ENCODE data around the gene OPN1LW.
"Not testable (repeated sequence)": the region's sequence is repeated elsewhere in the genome, so short reads cannot be mapped to it uniquely, and the experiment has no call there.

The OPN1LW gene

GRCh38 chrX:154144010-154144409 is at the start of gene OPN1LW:
TSS of gene OPN1LW (plus strand) at chrX:154144243. CDS start at chrX:154144284, 41 bp downstream.
- not testable (repeated sequence) for DNase-seq

GRCh38 chrX:154094833-154095232 is 49.2 kb upstream of the OPN1LW start:
- DNase-seq: no peak

GRCh38 chrX:154096140-154097002 is 47.7 kb upstream of the OPN1LW start:
- no peak for DNase-seq

GRCh38 chrX:154097003-154097588 is 46.9 kb upstream of the OPN1LW start:
- peak; percentile 68 to 69 for DNase-seq

GRCh38 chrX:154097589-154098541 is 46.2 kb upstream of the OPN1LW start, which contains the start of gene MECP2:
TSS of gene MECP2 (minus strand) at chrX:154097717.
- DNase-seq: peak; percentile 81 to 82

GRCh38 chrX:154098551-154098950 is 45.5 kb upstream of the OPN1LW start:
- no peak for DNase-seq

- DNase-seq: no peak
These were observed 30.3 kb upstream of the OPN1LW start for GRCh38 chrX:154113729-154114128.

GRCh38 chrX:154114652-154115051 is 29.4 kb upstream of the OPN1LW start:
- DNase-seq: no peak

GRCh38 chrX:154115071-154115470 is 29.0 kb upstream of the OPN1LW start:
- no peak for DNase-seq

GRCh38 chrX:154115750-154116149 is 28.3 kb upstream of the OPN1LW start:
- DNase-seq: no peak

GRCh38 chrX:154116426-154117211 is 27.4 kb upstream of the OPN1LW start:
- no peak for DNase-seq

- no peak for DNase-seq
These were observed 26.5 kb upstream of the OPN1LW start for GRCh38 chrX:154117566-154117965.

GRCh38 chrX:154120567-154120966 is 23.5 kb upstream of the OPN1LW start:
- DNase-seq: no peak

GRCh38 chrX:154121207-154121606 is 22.8 kb upstream of the OPN1LW start:
- no peak for DNase-seq

- no peak for DNase-seq
These were observed 22.1 kb upstream of the OPN1LW start for GRCh38 chrX:154121961-154122360.

GRCh38 chrX:154123241-154124219 is 20.5 kb upstream of the OPN1LW start:
- peak in 1 of 2 experiments; percentile 20 for DNase-seq

GRCh38 chrX:154125391-154126040 is 18.5 kb upstream of the OPN1LW start:
- DNase-seq: peak in 1 of 2 experiments; percentile 7

- no peak for DNase-seq
These were observed 17.9 kb upstream of the OPN1LW start for GRCh38 chrX:154126101-154126500.

- no peak for DNase-seq
These were observed 12.1 kb upstream of the OPN1LW start for GRCh38 chrX:154131955-154132354.

- DNase-seq: no peak
These were observed 11.7 kb upstream of the OPN1LW start for GRCh38 chrX:154132366-154132765.
